Erythroblast (primary cell): ENCODE data around the gene EIF3L.

Experiments used
- GATA1 ChIP-seq: IDR thresholded peaks from 2 replicates; pipeline ENCODE4 v1.6.1; 2011; ENCODE audit warnings: low read depth, mild to moderate bottlenecking, control low read depth, low read length, moderate library complexity
- POLR2A ChIP-seq: IDR thresholded peaks from 2 replicates; pipeline ENCODE4 v1.6.1; 2011; ENCODE audit warnings: mild to moderate bottlenecking, low read length

- TF ChIP-seq POLR2A (no peak), GATA1 (no peak)
Observed at GRCh38 chr22:37930270-37930951, 81.2 kb downstream of the EIF3L start.
